GM18873 (cell line): ENCODE data around the gene ATP13A2.

ENCODE experiments used
- ATAC-seq: cut with Tn5 transposase; IDR thresholded peaks from one replicate; pipeline ENCODE4 v1.9.1; 2021; ENCODE audit warnings: mild to moderate bottlenecking, moderate library complexity, moderate number of reproducible peaks; ENCODE audit not compliant: unreplicated experiment, low FRiP score

Gene ATP13A2

DNA sequence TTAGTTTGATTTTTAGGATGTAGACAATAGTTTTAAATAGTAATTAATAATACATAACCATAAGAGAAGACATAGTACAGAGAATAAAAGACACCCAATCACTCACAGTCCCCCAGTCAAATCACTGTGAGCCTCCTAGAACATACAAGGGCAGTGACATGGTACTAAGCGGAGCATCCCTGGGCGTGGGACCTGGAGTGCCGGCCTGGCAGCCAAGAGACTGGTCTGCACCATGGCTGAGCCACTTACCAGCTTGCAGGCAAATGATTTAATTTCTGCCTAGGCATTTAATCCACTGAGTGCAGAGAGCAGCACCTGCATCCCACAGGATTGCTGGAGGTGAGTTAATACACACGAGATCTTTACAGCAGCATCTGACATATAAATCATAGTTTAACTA, 21.8 kb upstream of the ATP13A2 start:
- no peak for ATAC-seq

DNA sequence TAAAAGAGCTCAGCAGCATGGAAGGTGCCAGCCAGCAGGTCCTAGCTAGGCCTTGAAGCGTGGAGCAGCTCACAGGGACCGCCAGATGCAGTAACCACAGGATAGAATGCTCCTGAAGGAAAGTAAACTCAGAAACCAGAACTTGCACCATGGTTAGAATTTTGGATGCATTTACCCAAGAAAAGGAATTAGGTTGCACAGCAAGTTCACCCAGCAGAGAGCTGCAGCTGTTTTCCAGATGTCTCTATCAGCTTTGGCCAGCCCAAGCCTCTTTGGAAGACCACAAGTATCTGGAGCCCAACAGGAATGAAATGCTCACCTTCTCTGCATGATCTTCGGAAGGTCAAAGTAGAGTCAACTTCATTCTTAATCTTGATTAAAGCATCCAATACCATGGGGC, 21.0 kb upstream of the ATP13A2 start:
- no peak for ATAC-seq

DNA sequence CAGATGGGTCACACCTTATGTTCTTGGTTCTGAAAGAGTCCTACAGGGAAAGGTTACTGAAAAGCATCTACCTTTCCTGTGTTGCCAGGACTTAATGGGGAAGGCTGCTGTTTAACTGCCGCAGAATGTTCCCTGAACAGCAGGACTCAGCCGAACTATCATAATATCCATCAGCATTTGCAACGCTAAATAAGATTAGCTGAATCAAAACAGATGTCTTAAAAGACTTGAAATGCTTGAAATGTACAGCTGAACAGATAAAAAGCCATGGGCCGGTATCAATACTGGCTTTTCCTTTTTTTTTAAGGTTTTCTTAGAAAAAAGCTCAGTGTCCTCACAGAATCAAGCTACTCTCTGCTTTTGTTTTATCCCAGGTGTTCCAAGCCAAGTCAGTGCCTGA, 19.7 kb upstream of the ATP13A2 start:
- no peak for ATAC-seq

DNA sequence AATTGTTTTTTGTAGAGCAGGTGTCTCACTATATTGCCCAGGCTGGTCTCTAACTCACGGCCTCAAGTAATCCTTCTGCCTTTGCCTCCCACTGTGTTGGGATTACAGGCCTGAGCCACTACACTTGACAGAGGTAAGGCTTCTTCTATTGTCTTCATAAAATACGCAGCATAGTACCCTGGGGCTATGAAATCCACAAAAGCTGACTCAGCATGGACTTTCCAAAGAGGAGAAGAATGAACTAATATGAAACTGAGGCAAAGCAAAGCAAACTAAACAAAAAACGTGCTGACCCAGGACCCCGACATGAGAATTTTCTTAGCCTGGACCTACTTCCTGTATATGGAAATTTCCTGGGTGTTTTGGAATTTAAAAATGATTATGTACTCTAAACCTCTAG, 18.5 kb upstream of the ATP13A2 start:
- ATAC-seq: no peak

DNA sequence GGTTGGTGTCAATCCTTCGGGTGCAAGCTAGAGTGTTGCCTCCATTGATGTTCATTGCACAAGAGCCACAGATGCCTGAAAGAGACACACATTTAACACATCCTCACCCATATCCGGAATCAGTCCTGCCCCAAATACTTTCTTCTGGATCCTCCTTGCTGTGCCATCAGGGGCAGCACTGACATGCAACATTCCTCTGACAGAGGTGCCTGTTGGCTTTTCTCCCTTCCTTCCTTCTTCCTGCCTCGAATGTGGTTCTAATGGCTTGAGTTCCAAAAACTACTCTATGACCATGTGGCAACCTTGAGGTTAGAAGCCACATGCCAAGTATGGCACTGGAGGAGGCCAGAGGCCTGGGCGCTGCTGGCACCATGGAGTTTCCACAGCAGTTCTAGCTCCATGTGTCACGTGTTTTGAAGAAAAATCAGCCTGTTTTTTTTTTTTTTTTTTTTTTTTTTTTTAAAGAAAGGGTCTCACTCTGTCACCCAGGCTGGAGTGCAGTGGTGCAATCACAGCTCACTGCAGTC, 17.0 kb upstream of the ATP13A2 start:
- ATAC-seq: no peak

DNA sequence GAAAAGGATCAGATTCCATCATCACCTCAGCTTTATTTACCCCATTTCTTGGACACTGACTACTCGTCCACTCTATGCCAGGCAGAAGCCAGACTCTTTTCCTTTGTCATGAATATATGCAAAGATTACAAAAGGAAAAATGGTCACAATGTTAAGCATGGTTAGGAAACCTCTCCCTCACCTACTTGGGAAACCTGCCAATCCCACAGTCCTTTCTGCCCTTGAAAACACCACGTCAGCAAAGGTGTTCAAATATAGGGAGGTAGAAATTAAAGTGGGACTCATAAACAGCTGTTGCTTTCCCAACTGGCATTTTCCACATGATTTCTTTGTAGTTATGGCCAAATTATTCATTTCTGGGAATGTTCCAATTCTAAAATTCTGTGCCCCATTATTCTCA, 16.2 kb upstream of the ATP13A2 start:
- ATAC-seq: no peak

DNA sequence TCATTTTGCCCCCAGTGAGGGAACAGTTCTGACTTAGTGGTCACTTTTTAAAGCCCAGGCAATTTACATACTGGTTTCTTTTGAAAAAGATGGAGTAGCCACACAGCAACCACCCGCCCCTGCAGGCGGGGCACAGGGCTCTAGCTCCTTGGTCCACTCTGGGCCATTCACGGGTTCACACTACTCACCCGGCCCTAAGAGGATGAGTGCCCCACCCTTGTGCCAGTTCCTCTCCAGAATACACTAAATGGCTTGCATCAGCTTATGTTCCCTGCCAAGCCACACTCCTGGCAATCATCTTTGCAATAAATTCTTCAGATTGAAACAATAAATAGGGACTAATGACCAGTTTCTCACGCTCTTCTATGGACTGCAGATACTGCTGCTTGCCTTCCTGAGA, 15.7 kb upstream of the ATP13A2 start:
- ATAC-seq: no peak

DNA sequence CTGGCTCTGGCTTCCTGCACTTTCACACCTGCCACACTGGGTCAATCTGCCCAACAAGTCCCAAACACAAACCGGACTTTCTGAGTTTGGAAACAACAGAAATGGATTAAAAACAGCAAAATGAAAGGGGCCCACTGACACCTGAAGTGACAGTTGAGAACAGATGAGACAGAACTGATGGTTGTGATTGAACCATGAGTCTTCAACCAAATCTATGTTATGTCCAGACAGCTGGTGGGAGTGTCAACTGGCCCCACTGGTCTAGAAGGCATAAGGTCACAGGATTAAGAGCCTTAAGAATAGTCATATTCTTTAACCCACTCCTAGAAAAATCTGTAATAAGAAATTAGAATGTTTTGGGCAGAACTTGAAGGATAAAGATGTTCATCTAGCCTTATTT, 13.0 kb upstream of the ATP13A2 start:
- no peak for ATAC-seq

DNA sequence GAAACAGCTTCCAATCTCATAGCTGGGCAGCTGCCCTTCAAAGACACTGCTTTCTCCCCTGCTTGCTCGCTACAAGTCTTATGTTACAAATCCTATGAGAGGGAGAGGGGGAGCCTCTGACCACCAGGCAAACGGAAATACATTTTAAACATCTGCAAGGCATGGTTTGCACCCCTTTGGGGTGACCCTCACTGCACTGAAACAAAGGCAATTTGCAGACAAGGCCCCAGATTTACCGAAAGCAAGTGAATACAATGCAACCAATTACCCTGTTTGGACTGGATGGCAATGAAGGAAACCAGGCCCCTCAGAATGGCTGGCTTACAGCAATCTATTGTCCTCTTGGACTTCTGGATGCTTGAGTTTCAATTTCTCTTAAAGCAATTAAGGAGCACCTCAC, 11.8 kb upstream of the ATP13A2 start:
- no peak for ATAC-seq

DNA sequence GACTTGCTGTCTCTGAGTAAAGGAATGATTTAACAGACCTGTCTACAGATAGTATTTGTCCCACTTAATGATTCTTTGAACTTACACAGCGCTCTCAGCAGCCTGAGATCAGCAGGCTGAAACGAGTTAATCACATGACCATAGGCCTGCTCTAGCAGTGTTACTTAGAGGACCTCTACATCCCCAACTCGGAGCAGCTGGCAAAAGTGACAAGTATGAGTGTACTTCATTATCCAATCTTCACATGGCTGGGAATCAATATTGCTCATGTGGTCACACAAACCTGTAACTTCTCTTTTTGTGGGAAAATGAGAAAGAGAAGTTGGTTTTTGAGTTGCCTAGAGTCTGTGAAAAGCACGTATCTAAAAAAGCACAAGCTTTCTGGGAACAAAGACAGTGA, 11.4 kb upstream of the ATP13A2 start:
- ATAC-seq: no peak

DNA sequence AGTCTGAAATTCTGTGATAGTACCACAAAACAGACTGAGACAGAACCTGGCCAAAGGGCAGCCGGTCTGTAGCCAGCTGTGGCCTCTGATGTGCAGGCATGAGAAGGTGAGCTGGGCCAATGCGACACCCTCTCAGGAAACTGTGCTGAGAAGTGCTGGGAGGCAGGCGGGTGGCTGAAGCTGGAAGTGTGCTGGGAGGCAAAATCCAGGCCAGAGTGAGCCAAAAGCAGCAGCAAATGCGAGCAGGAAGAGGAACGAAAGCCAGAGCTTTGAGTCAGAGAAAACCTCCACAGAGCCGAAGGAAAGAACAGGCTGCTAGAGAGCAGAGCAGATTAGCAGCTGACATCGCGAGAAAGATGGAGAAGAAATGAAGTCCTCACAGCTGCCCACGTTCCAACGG, 10.2 kb upstream of the ATP13A2 start:
- no peak for ATAC-seq

DNA sequence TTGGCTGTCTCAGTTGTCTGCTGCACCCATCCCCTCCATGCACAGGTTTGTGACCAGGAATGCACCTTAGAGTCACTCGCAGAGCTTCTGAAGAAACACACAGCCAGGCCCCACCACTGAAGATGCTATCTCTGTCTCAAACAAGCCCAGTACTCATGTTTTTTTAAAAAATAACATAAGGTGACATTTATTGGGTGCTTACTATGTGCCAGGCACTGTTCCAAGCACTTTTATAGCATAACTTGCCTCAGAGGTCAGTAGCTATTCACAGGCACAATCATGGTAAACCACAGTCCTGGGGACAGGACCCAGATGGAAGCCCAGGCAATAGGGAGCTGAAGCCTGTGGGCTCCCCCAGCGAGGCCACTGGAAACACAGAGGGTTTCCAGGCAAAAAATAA, 8.8 kb upstream of the ATP13A2 start:
- no peak for ATAC-seq

DNA sequence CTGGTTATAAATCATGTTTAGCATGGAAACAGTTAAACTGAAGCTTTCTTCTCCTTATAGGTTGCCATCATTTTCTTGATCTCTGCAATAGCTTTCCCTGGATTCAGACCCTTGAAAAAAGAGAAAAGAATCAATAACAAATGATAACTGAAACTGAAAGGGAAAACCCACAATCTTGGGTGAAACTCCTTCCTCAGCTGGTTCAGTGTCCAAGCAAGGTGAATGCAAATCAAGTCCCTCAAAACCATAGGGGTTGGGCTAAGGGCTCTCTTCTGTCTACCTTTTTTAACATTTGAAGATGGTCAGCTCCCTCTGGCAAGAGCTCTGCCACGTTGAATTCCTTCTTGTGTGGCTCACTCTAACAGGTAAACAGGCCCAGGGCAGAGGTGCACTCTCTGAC, 7.1 kb upstream of the ATP13A2 start:
- ATAC-seq: peak; percentile 49

DNA sequence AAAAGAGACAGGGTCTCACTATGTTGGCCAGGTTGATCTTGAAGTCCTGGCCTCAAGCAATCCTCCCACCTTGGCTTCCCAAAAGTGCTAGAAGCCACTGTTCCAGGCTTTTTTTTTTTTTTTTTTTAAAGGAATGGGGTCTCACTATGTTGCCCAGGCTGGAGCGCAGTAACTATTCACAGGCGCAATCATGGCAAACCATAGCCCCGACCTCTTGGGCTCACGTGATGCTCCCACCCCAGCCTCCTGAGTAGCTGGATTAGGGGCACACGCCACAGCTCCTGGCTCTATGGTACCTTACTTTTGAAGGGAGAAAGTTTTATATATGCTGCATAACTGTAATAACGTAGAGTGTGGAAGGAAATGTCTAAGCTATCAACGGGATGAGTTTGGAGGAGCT, 5.7 kb upstream of the ATP13A2 start:
- no peak for ATAC-seq

DNA sequence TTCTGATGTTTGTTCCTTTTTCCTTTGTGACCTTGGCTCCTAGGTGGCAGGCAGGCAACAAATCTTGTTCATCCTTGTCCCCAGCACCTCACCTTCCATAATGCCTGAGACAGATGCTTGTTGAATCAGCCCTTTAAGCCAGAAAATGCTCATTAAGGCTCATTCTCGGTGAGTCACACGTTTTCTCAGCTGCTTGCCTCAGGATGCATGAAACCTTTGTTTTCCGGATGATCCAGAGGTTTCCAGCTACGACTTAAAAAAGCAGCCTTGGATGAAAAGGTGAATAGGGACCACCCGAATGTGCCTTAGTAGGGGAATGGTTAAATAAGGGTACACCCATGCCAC, 4.6 kb upstream of the ATP13A2 start:
- ATAC-seq: no peak

DNA sequence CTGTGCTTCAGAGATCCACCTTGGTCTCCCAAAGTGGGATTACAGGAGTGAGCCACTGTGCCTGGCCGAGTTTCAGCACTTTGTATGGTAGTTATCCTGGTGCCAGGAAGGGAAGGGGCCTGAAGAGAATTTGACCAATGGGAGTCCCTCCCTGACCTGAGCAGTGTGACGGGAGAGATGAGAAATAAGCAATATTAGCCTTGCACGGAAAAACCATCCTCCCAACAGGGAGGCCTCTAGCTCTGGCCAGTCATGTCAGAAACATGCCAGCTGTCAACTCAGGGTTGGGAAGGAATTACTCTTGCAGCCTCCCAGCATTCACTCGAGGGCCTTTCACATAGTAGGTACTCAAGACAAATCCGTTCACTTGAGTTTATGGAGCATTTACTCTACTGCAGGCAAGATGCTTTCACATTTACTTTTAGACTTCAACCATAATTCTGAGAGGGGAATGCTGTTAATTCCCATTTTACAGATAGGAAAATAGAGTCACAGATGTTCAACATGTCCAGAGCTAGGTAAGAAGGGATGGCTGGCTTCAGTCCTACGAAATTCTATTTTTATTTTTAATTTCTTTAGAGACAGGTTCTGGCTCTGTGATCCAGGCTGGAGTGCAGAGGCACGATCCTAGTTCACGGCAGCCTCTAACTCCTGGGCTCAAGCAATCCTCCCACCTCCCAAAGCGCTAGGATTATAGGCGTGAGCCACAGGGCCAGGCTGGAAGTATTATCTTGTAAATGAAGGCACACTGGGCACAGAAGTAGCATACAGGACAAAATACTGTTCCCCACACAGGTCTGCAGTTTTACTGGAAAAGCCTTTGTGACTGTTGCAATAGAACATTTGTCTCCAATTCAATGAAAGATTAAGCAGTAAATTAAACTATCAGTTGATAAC, 3.2 kb upstream of the ATP13A2 start:
- no peak for ATAC-seq

DNA sequence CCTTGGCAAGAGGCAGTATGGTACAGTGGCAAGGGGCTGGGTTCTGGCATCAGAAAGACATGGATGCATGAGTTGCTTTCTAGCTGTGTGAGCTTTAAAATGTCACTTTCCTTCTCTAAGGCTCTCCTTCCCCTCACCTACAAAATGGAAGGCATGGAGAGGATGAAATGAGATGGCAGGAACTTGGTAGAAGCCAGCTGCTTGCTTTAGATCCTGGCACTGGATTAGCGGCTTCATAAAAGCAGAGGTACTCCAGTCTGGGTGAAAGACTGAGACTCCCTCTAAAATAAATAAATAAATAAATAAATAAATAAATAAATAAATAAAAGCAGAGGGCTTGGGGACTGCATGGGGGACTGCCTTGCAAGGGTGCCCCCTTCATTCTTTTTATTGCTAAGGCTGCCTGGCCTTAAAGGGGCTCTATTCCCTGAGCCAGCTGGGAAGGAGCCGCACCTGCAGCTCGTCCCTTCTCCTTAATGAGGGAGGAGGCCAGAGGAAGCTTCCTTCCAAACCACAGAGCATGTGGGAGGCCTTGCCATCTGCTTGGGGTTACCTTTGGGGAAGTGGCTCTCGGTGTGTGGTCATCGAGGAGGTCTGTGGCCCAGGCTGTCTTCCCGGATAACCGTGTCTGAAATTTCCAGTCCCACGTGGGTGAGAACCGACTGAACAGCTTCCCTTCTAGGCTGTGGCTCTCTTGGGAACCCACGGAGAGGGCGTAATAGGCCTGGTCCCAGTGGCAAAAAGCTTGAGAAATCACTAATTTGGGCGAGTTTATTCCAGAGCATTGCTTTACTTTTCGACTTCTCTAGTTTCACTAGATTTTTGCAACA, 2.0 kb upstream of the ATP13A2 start:
- no peak for ATAC-seq

DNA sequence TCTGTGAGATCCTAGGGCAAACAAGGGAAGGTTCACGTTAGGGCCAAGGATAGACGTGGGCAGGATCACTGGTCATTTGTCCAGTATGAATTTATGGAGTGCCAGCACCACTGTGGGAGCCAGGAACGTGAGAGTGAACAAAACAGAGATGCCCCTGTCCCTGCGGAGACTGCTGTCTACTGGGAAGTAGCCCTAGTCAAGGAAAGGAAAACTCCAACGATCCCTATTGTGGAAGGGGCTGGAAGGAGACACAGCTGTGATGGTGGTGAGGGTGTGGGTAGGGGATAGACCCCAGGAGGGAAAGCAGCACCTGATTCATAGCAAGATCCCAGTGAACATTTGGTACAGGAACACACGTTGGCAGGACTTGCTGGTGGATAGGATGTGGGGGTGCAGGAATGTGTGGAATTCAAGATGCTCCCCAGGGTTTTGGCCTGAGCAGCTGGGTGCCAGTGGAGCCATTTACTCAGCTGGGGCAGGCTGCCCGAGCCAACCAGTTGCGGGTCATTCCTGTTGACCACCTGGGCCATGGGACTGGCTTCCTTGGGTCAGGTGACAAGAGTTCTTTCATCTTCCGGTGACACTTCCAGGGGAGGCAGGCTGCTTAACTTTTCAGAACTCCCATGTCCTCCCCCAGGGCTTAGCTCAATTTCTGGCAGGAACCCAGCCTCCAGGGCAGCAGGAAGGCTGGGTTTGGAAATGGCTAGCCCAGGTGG, 1.2 kb upstream of the ATP13A2 start:
- no peak for ATAC-seq

DNA sequence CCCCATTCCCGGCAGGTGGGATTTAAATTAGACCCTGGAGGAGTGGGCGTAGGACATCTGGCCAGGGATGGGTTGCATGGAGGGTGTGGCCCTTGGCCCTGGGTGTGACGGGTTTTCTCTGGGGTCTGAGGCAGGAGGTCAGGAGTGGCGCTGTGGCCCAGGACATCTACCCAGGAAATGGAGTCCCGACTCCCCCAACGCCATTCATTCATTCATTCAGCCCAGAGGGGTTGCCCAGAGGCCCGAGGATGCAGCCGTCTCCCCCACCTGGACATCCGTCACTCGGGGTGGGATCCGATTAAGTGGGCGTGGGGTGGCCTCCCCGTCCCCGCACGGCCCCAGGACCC, 663 bp downstream of the ATP13A2 start:
- ATAC-seq: no peak

DNA sequence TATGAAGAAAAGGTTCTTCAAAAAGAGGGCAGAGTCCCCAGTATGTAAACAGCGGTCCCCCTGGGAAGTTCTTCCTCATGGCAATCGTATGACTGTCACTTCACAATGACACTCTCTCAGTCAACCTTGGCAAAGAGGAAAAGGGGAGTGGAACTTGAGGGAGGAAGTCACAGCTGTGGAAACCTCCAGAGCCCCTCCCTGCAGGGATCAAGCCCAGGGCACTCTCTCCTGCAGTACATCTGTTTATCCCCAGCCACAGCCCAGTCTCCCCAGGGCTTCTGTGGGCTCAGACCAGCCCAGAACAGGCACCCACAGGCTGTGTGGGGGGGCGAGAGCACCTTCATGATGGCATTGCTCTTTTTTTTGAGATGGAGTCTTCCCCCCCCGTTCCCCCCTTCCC, 2.0 kb downstream of the ATP13A2 start:
- ATAC-seq: no peak

DNA sequence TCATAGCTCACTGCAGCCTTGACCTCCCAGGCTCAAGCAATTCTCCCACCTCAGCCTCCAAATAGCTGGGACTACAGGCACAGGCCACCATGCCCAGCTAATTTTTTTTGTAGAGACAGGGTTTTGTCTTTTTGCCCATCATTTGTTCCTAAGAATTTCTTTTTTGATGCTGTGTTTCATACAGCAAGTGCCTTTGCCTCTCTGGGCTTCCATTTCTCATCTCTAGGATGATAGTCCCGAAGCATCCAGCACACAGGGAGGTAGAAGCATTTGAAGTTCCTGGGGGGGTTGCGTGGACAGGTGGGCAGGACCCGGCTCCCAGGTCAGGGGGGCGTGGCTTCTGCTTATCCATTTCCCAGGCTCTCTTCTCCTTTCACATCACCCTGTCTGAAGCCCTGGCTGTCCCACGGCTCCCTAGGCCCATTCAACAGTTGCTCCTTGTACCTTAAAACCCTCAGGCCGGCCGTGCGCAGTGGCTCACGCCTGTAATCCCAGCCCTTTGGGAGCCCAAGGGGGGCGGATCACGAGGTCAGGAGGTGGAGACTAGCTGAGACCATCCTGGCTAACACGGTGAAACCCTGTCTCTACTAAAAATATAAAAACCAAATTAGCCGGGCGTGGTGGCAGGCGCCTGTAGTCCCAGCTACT, 3.4 kb downstream of the ATP13A2 start:
- no peak for ATAC-seq
